8988T (cell line): ENCODE data around the gene MRO.
"Not testable (repeated sequence)": the region's sequence is repeated elsewhere in the genome, so short reads cannot be mapped to it uniquely, and the experiment has no call there.

Source experiments
- DNase-seq: peaks from one replicate; pipeline ENCODE4 v3.0.0; 2011

Gene MRO

DNA sequence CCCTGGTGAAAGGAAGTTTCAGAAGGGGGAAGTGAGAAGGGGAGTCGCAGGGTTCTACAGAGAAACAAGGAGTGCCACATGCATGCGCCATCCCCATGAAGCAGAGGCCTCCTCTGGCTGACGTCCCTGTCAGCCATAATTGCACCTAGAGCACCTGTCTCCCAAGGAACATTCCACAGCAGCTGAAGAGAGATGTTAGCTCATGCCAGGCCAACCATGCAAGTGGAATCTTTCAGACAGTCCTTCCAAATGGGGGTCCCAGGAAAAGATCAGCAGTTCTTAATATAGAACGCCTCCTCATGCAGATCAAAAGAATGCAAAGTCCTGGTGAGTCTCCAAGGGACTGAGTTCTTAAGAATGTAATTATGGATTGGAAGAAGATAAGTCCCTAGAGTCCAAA, 29.6 kb downstream of the MRO start:
- no peak for DNase-seq

DNA sequence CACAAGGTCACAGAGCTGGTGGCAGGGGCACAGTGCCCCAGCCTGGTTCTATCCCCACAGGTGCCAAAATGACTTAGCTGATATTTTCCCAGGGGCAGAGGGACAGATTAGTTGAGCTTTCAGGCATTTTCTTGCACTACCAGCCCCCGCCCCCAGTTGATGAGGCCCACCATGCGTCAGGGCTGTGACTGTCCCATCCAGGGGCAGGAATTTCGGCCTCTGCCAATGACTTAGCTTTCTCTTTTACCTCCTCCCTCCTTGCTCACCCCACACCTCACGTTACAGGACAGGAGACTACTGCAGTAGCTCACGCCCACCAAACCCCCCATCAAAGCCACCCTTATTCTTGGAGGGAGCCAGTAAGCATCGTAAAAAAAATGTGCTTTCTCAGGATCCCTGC, 31.5 kb downstream of the MRO start:
- DNase-seq: no peak

DNA sequence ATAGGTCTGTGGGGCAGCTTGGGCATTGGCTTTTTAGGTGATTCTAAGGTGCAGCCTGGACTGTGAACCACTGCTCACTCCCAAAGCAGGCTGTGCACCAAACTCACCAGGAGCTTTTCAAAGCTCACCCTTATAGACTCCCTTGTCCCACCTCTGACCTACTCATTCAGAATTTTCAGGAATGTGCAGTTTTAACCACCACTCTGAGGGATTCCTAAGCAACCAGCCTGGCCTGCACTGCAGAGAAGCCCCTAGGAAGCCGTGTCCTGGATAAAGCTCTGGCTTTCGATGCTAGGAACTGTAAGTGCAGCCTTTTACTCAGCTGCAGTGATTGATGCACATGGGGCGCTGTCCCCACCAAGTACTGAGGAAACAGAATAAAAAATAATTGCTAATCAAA, 33.0 kb downstream of the MRO start:
- DNase-seq: no peak

DNA sequence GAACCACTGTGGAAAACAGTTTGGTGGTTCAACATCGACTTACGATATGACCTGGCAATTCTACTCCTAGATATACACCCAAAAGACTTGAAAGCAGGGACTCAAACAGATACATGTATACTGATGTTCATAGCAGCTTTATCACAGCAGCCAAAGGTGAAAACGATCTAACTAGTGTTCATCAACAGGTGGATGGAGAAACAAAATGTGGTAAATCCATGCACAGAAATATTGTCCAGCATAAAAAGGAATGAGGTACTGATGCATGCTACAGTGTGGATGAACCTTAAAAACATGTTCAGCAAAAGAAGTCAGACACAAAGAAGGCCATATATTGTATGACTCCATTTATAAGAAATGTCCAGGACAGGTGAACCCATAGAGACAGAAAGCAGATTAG, 36.3 kb downstream of the MRO start:
- DNase-seq: no peak

DNA sequence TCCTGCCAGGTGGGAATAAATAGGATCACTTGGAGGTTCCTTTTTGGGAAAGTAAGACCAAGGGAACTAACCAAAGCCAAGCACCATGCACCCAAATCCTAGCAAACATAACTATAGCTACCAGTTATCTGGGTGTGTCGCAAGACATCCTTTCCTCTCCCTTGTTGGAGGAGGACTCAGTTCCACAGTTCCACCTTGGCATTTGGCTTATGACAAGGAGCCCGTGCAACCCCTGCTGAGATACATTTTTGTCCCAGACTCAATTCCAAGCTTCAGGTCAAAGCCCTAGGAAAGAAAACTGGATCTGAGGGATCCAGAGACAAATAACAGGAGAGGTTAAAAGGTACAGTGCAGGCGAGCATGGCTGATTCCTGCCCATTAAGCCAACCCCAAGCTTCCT, 40.8 kb downstream of the MRO start:
- not testable (repeated sequence) for DNase-seq

DNA sequence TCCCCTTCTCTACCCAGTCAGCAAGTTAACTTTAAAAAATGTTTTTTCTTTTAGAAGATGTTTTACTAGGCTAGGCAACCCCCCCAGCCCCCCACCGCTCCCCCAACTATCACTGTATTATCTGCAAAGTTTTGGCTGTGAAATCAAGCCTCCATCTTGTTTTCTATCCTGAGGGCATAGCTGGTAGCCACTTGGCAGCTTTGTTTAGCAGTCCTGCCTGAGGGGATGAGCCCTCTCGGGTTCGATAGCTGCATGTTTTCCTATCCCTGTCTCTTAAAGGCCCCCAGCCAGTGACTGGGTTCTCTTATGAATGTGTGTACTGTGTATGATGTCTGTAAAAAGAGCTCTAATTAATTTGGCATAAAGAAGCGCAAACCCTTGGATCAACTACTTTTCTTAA, 43.4 kb downstream of the MRO start:
- no peak for DNase-seq

DNA sequence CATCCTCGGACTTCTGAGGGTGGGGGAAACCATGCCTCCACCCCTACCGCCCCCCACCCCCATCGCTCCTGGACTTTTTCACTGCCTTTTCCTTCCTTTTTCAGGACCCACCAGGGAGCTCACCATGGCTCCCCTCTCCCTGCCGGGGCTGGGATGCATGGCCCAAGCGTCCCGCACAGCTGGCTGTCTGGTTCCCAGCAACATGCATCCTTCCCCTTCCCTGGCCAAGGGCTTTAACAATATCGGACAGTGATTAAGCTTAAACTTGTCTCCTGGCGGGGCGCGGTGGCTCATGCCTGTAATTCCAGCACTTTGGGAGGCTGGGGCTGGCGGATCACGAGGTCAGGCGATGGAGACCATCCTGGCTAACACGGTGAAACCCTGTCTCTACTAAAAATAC, 44.1 kb downstream of the MRO start:
- DNase-seq: no peak

DNA sequence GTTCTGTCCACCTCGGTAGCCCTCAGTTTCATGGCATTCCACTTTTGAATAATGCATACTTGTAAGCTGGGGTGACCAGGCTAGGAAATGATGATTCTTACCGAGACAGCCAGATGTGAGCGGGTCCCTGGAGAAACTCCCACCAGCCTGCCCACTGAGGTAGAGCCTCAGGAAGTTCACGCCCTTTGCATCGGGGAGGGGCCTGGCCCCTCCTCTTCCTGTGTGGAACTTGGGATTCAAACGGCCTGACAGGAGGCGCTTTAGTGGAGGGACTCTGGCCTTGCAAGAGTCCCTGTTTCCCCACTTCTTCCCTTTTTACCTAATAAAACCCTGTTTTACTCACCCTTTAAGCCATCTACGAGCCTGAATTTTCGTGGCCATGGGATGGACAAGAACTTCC, 44.6 kb downstream of the MRO start:
- no peak for DNase-seq

DNA sequence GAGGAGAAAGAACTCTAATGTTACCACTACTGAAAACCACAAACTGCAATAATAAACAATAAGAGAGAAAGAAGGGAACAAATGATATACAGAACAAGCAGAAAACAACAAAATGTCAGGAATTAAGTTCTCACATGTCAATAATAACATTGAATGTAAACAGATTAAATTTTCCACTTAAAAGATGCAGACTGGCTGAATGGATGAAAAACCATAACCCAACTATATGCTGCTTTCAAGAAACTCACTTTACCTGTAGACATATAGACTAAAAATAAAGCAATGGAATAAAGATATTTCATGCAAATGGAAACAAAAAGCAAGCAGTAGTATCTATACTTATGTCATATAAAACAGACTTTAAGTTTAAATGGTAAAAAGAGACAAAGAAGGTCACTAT, 50.4 kb downstream of the MRO start:
- DNase-seq: no peak

DNA sequence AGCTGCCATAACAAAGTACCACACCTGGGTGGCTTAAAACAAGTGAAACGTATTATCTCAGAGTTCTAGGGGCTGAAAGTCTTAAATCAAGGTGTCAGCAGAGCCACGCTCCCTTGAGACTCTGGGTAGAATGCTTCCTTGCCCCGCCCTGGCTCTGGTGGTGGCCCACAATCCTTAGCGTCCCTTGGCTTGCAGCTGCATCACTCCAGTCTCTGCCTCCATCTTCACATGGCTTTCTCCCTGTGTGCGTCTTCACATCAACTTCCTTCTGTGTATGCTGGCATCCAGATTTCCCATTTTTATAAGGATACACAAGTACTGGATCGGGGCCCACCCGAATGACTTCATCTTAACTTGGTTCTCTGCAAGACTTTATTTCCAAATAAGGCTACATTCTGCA, 62.5 kb downstream of the MRO start:
- no peak for DNase-seq

DNA sequence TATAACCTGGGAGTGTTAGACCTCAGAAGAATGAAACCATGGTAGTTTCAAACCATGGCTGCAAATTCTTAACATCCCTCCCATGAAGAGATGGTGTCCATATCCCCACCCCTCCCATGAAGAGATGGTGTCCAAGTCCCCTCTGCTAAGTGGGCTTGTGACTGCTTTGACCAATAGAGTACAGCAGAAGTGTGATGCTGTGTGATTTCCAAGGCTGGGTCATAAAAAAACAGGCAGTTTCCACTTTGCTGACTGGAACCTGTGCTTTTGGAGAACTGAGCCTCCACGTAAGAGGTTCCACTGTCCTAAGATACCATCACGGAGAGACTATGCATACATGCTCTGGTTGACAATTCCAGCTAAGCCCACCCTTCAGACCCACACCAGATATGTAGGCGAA, 65.5 kb downstream of the MRO start:
- DNase-seq: no peak

DNA sequence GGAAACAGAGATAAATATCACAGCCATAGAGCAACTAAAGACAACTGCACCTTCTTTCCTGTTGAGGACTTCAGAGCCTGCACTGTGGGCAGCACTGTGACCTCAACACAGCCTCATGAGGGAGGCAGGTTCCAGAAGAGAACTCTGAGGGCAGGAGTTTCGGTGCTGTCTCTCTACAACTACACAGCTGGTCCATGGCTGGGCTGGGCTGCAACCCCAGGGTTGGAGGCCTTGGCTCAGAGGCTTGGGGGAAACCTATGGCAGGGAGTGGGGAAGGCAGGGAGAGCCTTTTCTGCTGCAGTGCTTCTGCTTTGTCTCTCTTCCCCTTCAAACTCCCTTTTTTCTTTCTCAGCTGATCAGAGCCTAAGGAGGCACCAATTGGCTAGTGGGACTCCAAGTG, 66.5 kb downstream of the MRO start:
- DNase-seq: no peak

DNA sequence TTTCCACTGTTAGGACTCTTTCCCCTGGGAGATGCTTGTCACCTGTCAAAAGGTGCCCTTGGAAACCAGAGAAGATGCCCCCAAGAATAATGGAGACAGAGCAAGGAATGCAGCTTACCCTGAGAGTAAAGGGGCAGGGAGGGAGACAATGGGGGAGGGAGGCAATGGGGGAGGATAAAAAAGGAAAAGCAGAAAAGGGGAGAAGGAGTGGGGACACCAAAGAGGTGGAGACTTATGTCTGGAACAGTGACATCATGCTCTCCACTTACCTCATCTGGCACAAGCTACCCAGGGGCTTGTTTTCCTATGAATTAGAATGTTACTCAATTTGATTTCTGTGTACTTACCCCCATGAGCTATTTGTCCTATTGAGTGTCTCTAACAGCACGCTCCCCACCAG, 67.9 kb downstream of the MRO start:
- no peak for DNase-seq

DNA sequence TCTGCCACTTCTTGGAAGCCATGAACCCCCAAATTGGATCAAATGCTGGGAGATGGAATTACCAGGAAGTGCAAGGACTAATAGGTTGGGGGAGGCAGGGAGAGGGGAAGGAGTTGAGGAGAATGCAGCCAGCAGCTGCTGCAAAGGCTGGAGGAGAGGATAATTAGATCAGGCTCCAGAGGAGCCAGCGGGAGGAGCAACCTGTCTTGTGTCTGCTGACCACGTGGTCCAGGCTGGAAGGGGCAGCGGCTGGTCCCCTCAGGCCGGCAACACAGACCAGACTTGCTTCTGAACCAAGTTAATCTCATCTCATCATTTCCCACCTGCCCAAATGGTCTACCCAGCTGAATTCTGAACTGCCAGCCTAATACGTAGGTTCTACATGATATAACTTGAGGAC, 68.3 kb downstream of the MRO start:
- no peak for DNase-seq

DNA sequence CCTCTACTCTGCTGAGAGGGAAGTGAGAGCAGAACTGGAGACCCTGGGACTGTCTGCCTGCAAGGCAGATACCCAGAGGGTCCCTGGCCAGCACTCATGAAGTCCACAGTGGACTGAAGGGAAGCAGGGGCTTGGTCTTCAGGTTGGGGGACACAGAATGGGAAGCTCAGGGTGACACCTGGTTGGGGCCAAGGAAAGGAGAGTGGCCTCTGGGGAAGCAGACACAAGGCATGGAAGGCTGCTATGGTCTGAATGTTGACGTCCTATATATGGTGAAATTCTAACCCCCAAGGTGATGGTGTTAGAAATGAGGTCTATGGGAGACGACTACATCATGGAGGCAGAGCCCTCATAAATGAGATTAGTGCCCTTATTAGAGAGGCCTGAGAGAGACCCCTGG, 69.3 kb downstream of the MRO start:
- no peak for DNase-seq

DNA sequence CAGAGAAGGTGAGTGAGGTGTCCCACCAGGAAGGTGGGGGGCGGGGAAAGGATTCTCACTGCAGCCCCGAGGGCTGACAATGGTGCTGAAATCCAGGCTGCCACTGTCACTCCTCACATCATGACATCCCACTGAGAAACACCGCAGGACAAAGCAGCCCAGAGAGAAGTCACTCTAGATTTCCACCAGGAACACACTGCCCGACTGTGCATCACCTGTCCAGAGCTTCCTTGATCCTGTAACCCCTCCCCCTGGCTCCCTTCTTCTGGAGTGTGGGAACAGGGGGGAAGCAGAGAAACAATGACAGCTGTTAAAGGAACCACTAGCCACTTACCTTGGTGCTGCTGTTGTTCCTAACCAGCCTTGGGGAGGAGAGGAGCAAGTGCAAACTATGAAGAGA, 69.9 kb downstream of the MRO start:
- no peak for DNase-seq

DNA sequence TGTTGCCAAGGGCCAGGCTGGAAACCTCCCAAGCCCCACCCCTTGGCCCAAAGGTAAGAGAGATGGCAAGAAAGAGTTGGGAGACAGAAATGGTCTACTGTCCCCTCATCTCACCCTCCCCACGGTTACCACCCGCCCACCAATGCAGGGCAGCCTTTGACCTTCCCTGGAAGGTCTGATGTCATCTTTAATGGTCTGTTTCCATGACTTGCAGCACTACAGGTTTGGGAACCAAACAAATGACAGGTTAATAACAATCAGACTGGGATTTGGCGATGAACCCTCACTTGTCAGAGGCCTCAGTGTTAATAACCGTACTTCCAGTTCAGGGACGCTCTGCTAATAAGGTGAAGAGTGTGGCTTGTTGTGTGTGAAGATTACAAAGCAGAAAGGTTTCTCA, 70.4 kb downstream of the MRO start:
- DNase-seq: no peak

DNA sequence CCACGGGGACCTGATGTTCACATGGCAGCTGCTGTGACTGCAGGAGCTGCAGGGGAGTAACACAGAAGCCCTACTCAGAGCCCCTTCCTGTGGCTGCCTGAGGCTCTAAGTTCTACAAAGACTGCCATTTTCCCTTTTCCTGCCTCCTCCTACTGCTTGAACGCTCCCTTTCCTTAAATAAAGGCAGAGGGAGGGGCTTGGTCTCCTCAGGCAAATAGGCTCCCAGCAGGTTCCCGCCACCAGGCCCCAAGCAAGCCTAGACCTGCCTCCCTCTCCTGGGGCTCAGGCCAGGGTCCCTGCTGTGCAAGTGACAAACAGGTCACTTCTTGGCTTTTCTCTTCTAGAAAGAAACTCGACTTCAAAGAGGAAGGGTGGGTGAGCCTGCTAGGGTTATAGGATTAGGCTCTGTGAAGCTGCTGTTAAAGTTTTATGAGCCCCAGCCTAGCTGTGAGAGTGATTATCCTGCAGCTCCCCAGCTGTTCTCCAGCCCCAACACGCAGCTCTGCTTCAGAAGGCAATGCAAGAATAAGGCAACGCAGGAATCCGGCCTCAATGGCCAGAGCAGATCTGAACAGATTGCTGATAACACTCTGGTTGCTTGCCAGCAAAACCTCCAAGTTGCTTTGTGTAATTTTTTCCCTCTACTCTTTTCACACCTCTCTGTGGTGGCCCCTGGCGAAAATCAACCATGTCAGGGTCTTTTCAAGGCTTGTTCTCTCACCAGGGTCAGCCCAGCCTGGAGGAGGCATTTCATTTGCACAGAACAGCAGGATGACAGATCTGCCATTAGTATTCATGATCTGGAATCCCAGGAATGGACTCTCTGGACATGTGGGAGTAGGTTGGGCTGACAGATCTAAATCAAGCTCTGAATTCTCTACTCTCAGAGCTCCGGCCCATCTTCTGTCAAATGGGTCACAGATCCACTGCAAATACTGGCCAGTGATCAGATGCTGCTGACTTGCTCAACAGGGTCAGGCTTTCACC, 71.3 kb downstream of the MRO start:
- no peak for DNase-seq

DNA sequence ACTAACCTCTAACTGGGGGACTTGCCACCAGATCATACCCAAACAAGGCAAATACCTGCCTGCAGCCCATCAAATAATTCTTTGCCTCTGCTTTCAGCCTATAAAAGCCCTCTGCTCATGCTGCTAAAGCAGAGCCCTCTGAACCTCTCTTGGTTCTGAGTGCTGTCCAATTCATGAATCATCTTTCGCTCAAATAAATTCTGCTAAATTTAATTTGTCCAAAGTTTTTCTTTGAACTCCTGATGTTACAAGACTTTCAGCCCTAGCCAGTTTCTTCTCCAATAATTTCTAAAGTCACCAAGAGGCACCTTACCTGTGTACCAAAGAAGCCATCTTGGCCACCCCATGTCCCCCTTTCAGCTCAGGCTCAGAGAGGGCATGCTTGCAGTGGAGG, 72.0 kb downstream of the MRO start:
- DNase-seq: no peak

DNA sequence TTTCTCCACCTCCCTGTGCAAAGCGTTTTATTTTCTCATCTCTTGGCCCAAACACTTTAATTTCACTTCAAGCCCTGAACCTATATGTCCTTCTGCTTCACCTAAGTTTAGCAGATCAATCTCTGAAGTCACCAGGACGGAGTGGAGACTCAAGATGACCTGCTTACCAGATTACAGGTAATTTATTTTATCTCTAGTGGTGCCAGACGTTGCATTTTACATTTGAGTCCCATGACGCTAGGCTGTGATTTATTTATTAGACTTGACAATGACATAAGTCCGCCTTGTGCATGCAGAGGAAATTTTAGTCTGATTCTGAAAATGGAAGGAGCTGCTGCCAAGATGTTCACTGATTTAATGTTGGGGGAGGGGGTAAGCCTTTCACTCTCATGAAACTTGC, 73.9 kb downstream of the MRO start:
- DNase-seq: no peak
